Inferior parietal cortex (tissue), 1 donor: Measurements from ENCODE around the gene PHOSPHO2.
"Not testable (repeated sequence)": the region's sequence is repeated elsewhere in the genome, so short reads cannot be mapped to it uniquely, and the experiment has no call there.

Experiments
- DNase-seq: peaks from one replicate; pipeline ENCODE4 v3.0.0-alpha.2; 2016; ENCODE audit errors: extremely low spot score

Gene PHOSPHO2

GRCh38 chr2:169683425-169684134 is 10.7 kb upstream of the PHOSPHO2 start:
- DNase-seq: no peak

- DNase-seq: no peak
These were observed 10.1 kb upstream of the PHOSPHO2 start for GRCh38 chr2:169684135-169684565.

GRCh38 chr2:169684712-169685111 is 9.6 kb upstream of the PHOSPHO2 start:
- DNase-seq: not testable (repeated sequence)

GRCh38 chr2:169686825-169687224 is 7.4 kb upstream of the PHOSPHO2 start:
- not testable (repeated sequence) for DNase-seq

- DNase-seq: not testable (repeated sequence)
These were observed 6.3 kb upstream of the PHOSPHO2 start for GRCh38 chr2:169687943-169688342.

GRCh38 chr2:169690958-169691357 is 3.3 kb upstream of the PHOSPHO2 start:
- DNase-seq: no peak

- no peak for DNase-seq
These were observed 1.6 kb upstream of the PHOSPHO2 start for GRCh38 chr2:169692718-169693117.

GRCh38 chr2:169693360-169693759 is 909 bp upstream of the PHOSPHO2 start:
- peak; percentile 28 for DNase-seq

GRCh38 chr2:169694894-169695260 is 608 bp downstream of the PHOSPHO2 start:
- DNase-seq: no peak

- DNase-seq: no peak
These were observed 2.1 kb downstream of the PHOSPHO2 start for GRCh38 chr2:169696381-169696780.

- DNase-seq: not testable (repeated sequence)
These were observed 4.9 kb downstream of the PHOSPHO2 start for GRCh38 chr2:169699173-169699572.

GRCh38 chr2:169702996-169703395 is 8.7 kb downstream of the PHOSPHO2 start:
- no peak for DNase-seq

GRCh38 chr2:169704160-169704708 is 10.0 kb downstream of the PHOSPHO2 start:
- DNase-seq: no peak

GRCh38 chr2:169705927-169706326 is 11.7 kb downstream of the PHOSPHO2 start:
- no peak for DNase-seq

GRCh38 chr2:169707626-169708025 is 13.4 kb downstream of the PHOSPHO2 start:
- DNase-seq: no peak

- no peak for DNase-seq
These were observed 15.1 kb downstream of the PHOSPHO2 start for GRCh38 chr2:169709331-169709730.

GRCh38 chr2:169709981-169710380 is 15.7 kb downstream of the PHOSPHO2 start:
- no peak for DNase-seq

GRCh38 chr2:169711751-169712509 is 17.7 kb downstream of the PHOSPHO2 start:
- no peak for DNase-seq

- DNase-seq: no peak
These were observed 18.5 kb downstream of the PHOSPHO2 start for GRCh38 chr2:169712791-169713227.

- DNase-seq: no peak
These were observed 19.1 kb downstream of the PHOSPHO2 start for GRCh38 chr2:169713331-169713730.

- DNase-seq: peak; percentile 61
These were observed 20.4 kb downstream of the PHOSPHO2 start for GRCh38 chr2:169714699-169715098.

- no peak for DNase-seq
These were observed 21.3 kb downstream of the PHOSPHO2 start for GRCh38 chr2:169715379-169716237.
